Sigmoid colon (tissue), 4 donors: ENCODE measurements around the gene DAZAP2.

Experiments
- CTCF ChIP-seq, 4 experiments: fragments of 450-650 bp in 3 of 4; fragments of 200-600 bp in 1 of 4; IDR thresholded peaks; one replicate each; pipeline ENCODE4 v1.5.1; 2016 to 2019; ENCODE audit warnings: antibody characterized with exemption in 4 of 4, mild to moderate bottlenecking in 3 of 4, moderate library complexity in 2 of 4
- EP300 ChIP-seq, 4 donors: sonication (generic); formaldehyde crosslinking; IDR thresholded peaks; one replicate each; pipeline ENCODE4 v1.6.1; 2017; ENCODE audit warnings: antibody characterized with exemption in 4 of 4
- POLR2A ChIP-seq, 2 donors: fragments of 450-650 bp; IDR thresholded peaks; one replicate each; pipeline ENCODE4 v1.6.1; 2016; ENCODE audit warnings: antibody characterized with exemption in 2 of 2, mild to moderate bottlenecking in 2 of 2, moderate library complexity in 2 of 2
- POLR2AphosphoS5 ChIP-seq, 4 donors: sonication (generic); formaldehyde crosslinking; IDR thresholded peaks; one replicate each; pipeline ENCODE4 v1.6.1; 2017; ENCODE audit warnings: antibody characterized with exemption in 4 of 4

- TF ChIP-seq CTCF (IDR thresholded peaks at IDR 0.05): no peak
- TF ChIP-seq POLR2AphosphoS5 (IDR thresholded peaks at IDR 0.05): no peak
- TF ChIP-seq POLR2A (IDR thresholded peaks at IDR 0.05): no peak
- no peak for TF ChIP-seq EP300 (IDR thresholded peaks at IDR 0.05)
Measured at GRCh38 chr12:51227962-51228361, 10.7 kb upstream of the DAZAP2 start.
